Fibroblast of mammary gland (primary cell): ENCODE data around the gene UBE2Q1.
A peak's percentile ranks its signal among the peaks of the same experiment; 100 is the strongest.

Experiments
- DNase-seq: peaks from one replicate; pipeline ENCODE4 v3.0.0-alpha.2; 2010; ENCODE audit warnings: low read depth
- H3K4me3 ChIP-seq: 2 replicates; pipeline ENCODE4 v1.5.1; 2011; ENCODE audit warnings: low read depth, mild to moderate bottlenecking, low read length, moderate library complexity; ENCODE audit not compliant: control insufficient read depth
- TF ChIP-seq, protein P1 (sequence below): conservative IDR thresholded peaks from 2 replicates; pipeline ENCODE4 v1.5.1; 2011; ENCODE audit warnings: low read depth, low read length, inconsistent platforms; ENCODE audit not compliant: control insufficient read depth, insufficient read depth

UBE2Q1 gene

GRCh38 chr1:154548028-154548427 is 10.4 kb downstream of the UBE2Q1 start:
- TF ChIP-seq, protein P1, sequence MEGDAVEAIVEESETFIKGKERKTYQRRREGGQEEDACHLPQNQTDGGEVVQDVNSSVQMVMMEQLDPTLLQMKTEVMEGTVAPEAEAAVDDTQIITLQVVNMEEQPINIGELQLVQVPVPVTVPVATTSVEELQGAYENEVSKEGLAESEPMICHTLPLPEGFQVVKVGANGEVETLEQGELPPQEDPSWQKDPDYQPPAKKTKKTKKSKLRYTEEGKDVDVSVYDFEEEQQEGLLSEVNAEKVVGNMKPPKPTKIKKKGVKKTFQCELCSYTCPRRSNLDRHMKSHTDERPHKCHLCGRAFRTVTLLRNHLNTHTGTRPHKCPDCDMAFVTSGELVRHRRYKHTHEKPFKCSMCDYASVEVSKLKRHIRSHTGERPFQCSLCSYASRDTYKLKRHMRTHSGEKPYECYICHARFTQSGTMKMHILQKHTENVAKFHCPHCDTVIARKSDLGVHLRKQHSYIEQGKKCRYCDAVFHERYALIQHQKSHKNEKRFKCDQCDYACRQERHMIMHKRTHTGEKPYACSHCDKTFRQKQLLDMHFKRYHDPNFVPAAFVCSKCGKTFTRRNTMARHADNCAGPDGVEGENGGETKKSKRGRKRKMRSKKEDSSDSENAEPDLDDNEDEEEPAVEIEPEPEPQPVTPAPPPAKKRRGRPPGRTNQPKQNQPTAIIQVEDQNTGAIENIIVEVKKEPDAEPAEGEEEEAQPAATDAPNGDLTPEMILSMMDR = no peak
- H3K4me3 ChIP-seq = no peak overlapping the region
- no peak for DNase-seq

DNA sequence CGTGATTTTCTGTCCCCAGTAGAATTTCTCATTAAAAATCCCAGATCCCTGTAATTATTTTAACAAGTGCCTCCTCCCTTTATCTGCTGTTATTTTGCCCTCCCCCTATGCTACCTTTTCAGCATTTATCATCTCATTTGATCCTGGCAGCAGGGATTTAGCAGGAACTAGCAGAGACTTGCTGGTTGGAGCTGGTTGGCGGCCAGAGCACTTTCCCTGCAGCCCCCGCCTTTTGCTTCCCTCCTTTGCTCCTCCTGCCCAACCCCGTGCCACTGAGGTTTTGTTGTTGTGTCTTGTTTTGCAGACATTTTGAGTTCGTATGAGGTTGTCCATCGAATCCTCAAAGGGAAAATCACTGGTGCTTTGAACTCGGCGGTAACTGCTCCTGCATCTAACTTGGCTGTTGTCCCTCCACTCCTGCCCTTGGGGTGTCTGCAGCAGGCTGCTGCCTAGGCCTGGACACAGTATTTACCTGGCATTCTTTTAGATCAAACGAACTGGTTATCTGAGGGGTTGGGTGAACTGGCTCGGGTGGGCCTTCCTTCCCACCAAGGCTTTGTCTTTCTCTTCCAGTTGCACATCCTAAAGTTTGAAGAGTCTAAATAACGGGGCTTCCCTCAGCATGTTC is 11.2 kb downstream of the UBE2Q1 start:
- no peak overlapping the region for H3K4me3 ChIP-seq
- TF ChIP-seq, protein P1 = no peak
- DNase-seq = no peak

GRCh38 chr1:154546264-154547063 is 12.0 kb downstream of the UBE2Q1 start:
- DNase-seq = peak; percentile 63
- no peak overlapping the region for H3K4me3 ChIP-seq
- TF ChIP-seq, protein P1 = peak; percentile 81

DNA sequence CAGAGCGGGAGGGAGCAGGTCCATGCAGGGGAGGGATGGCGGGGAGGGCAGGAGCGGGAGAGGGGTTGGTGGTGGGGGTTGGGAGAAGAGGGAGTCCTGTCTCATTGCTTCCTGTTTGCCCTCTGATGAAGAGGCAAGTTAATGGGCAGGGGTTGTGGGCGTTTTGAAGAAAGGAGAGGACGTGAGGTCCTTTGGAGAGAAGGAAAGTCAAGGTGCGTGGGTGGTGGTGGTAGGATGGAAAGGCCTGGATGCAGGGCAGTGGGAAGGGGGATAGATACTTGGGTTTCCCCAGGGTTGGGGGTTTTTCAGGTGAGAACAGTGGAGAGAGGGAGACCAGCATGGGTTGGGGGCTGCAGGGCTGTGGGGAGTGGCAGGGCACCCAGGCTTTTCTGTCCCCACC is 17.2 kb downstream of the UBE2Q1 start:
- TF ChIP-seq, protein P1 = no peak
- no peak for DNase-seq
- H3K4me3 ChIP-seq = no peak overlapping the region

DNA sequence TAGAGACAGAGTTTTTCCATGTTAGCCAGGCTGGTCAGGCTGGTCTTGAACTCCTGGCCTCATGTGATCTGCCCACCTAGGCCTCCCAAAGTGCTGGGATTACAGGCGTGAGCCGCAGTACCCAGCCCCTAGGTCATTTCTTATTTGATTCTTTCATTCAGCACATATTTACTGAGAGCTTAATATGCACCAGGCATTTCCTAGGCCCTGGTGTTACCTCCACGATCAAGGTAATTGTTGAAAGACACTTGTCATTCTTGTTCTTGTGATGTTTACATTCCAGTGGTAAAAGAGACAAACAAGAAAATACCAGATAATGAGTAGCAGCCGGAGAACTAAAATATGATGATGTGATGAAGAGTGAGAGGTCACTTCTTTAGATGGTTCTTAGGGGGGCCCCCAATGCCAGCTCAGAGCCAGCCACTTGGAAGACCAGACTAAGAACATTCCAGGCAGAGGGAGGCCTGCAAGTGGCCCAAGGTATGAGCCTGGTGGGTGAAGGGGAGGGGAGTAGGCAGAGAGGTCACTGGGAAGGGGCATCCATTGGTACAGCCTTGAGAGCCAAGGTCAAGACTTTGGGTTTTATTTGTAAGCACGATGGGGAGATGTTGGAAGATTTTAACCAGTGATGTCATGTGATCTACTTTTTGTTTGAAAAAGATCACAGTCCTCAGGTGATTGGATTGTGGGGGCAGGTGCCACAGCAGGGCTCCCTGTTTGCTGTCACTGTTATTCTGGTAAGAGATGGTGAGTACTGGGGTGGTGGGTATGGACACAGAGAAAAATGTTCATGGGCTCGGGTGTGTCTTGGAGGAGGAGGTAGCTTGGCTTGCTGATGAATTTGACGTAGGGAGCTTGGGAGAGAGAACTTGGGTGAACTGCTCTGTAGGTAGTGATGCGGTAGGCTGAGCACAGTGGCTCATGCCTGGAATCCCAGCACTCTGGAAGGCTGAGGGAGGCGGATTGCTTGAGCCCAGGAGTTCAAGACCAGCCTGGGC is 18.7 kb downstream of the UBE2Q1 start:
- TF ChIP-seq, protein P1 = no peak
- no peak for DNase-seq
- H3K4me3 ChIP-seq = no peak overlapping the region

GRCh38 chr1:154536570-154536969 is 21.9 kb downstream of the UBE2Q1 start:
- no peak overlapping the region for H3K4me3 ChIP-seq
- no peak for DNase-seq
- TF ChIP-seq, protein P1 = no peak
